ENCODE measurements around the gene RAPGEF5. TPM values are rescaled to one million over a fixed set of nuclear protein-coding genes. Genes with fewer than 3 reads are reported as not detected.

Gene RAPGEF5
- total RNA-seq, 3 donors from 2014 or later: 18.7 to 78.0 (median 41.9) TPM

DNA sequence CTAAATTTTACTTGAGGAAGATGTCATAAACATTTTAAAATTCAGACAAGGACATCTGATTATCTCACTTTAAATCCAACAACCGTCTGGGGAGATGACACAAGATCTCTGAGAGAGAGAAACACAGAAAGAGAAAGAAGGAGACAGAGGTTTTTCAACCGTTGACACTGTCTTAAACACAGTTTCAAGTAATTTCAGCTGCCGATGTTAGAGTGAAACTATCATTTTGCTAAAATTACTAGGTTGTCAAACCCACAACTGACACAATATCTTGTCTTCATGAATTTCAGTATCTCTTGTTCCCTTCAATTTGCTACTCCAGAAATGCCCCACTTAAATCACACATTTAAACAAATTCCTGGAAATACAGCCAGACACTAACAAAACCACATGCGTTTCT is 174.8 kb downstream of the RAPGEF5 start:
- Histone ChIP-seq H3K27ac (no peak overlapping the region), H3K4me1 (no peaks in the 10 kb centered on the region), H3K9me3 (no peaks in the 10 kb centered on the region), H3K36me3 (no peaks in the 10 kb centered on the region), H3K27me3 (no peaks in the 10 kb centered on the region), H3K4me3 (no peak overlapping the region)
- intact Hi-C loops (cut with DNase I; ENCODE audit: low total_unique reads): no loop called here
- DNase-seq (ENCODE audit: low spot score in 2 of 2): no peak
- TF ChIP-seq POLR2AphosphoS5 (IDR thresholded peaks at IDR 0.05) (no peak), POLR2A (IDR thresholded peaks at IDR 0.05) (no peak)
- TF ChIP-seq, protein P1, sequence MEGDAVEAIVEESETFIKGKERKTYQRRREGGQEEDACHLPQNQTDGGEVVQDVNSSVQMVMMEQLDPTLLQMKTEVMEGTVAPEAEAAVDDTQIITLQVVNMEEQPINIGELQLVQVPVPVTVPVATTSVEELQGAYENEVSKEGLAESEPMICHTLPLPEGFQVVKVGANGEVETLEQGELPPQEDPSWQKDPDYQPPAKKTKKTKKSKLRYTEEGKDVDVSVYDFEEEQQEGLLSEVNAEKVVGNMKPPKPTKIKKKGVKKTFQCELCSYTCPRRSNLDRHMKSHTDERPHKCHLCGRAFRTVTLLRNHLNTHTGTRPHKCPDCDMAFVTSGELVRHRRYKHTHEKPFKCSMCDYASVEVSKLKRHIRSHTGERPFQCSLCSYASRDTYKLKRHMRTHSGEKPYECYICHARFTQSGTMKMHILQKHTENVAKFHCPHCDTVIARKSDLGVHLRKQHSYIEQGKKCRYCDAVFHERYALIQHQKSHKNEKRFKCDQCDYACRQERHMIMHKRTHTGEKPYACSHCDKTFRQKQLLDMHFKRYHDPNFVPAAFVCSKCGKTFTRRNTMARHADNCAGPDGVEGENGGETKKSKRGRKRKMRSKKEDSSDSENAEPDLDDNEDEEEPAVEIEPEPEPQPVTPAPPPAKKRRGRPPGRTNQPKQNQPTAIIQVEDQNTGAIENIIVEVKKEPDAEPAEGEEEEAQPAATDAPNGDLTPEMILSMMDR (IDR thresholded peaks at IDR 0.05): no peak

DNA sequence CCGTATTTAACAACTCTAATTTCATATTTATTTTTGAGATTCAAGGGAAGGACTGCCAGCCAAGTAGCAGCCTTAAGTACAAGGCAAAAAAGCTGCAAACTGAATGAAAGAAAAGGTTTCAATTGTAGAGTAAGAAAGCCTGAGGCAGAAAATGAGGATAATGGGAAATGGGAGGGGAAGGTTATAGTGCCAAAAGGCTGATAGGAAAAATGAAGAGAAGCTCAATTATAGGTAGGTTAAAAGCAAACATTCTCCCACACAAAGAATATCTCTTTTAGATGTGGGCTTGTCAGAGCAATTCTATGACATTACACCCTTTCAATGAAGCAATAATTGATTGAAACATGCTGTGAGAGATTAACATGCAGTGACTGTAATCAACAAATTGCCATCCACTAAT is 175.3 kb downstream of the RAPGEF5 start:
- TF ChIP-seq, protein P1 (IDR thresholded peaks at IDR 0.05): no peak
- TF ChIP-seq POLR2AphosphoS5 (IDR thresholded peaks at IDR 0.05): no peak
- no peak for TF ChIP-seq POLR2A (IDR thresholded peaks at IDR 0.05)
- H3K27ac ChIP-seq: no peak overlapping the region

DNA sequence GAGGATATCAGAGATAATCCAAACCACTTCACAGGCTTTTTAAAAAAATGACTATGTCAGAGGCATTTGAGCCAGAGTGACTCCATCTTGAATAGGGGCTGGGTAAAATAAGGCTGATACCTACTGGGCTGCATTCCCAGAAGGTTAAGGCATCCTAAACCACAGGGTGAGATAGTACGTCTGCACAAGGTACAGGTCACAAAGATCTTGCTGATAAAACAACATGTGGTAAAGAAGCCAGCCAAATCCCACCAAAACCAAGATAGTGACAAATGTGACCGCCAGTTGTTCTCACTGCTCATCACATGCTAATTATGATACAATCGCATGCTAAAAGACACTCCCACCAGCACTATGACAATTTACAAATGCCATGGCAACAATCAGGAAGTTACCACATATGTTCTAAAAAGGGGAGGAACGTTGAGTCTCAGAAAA is 177.5 kb downstream of the RAPGEF5 start:
- no peak for TF ChIP-seq POLR2AphosphoS5 (IDR thresholded peaks at IDR 0.05)
- TF ChIP-seq, protein P1 (IDR thresholded peaks at IDR 0.05): no peak
- TF ChIP-seq POLR2A (IDR thresholded peaks at IDR 0.05): no peak
- Histone ChIP-seq H3K4me3 (no peak overlapping the region), H3K27me3 (no peaks in the 10 kb centered on the region), H3K27ac (no peak overlapping the region), H3K9me3 (no peaks in the 10 kb centered on the region), H3K36me3 (no peaks in the 10 kb centered on the region), H3K4me1 (no peaks in the 10 kb centered on the region)
- intact Hi-C loops (cut with DNase I; ENCODE audit: low total_unique reads): loop anchor here (10.0 kb wide), 1 partner anchor 1865 kb away; no protein-coding TSS in a partner anchor
- DNase-seq (ENCODE audit: low spot score in 2 of 2): no peak

More for the DNA sequence above, 175.3 kb downstream of the RAPGEF5 start:
- H3K27me3 ChIP-seq: no peaks in the 10 kb centered on the region
- intact Hi-C loops (cut with DNase I; ENCODE audit: low total_unique reads): no loop called here
- DNase-seq (ENCODE audit: low spot score in 2 of 2): no peak
- no peaks in the 10 kb centered on the region for H3K9me3 ChIP-seq
- H3K4me1 ChIP-seq: no peaks in the 10 kb centered on the region
- H3K4me3 ChIP-seq: no peak overlapping the region
- no peaks in the 10 kb centered on the region for H3K36me3 ChIP-seq

DNA sequence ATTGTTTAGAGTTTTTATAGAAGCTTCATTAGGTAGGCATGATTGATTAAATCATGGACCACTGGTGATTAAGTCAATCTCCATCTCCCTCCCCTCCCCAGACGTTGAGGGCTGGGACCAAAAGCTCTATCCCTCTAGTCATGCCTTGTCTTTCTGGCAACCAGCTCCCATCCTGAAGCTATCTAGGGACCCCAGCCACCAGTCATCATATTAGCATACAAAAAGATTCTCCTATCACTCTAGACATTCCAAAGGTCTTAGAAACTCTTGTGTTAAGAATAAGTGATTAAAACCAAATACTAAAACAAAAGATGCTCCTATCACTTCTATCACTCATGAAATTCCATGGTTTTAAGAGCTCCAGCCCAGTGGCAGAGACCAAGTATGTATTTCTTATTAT is 178.2 kb downstream of the RAPGEF5 start:
- no peaks in the 10 kb centered on the region for H3K27me3 ChIP-seq
- H3K27ac ChIP-seq: no peak overlapping the region
- DNase-seq (ENCODE audit: low spot score in 2 of 2): no peak
- intact Hi-C loops (cut with DNase I; ENCODE audit: low total_unique reads): loop anchor here (10.0 kb wide), 1 partner anchor 1864 kb away; no protein-coding TSS in a partner anchor
- H3K9me3 ChIP-seq: no peaks in the 10 kb centered on the region
- TF ChIP-seq POLR2A (IDR thresholded peaks at IDR 0.05) (no peak), POLR2AphosphoS5 (IDR thresholded peaks at IDR 0.05) (no peak)
- TF ChIP-seq, protein P1 (IDR thresholded peaks at IDR 0.05): no peak
- no peaks in the 10 kb centered on the region for H3K4me1 ChIP-seq
- H3K4me3 ChIP-seq: no peak overlapping the region
- H3K36me3 ChIP-seq: no peaks in the 10 kb centered on the region

DNA sequence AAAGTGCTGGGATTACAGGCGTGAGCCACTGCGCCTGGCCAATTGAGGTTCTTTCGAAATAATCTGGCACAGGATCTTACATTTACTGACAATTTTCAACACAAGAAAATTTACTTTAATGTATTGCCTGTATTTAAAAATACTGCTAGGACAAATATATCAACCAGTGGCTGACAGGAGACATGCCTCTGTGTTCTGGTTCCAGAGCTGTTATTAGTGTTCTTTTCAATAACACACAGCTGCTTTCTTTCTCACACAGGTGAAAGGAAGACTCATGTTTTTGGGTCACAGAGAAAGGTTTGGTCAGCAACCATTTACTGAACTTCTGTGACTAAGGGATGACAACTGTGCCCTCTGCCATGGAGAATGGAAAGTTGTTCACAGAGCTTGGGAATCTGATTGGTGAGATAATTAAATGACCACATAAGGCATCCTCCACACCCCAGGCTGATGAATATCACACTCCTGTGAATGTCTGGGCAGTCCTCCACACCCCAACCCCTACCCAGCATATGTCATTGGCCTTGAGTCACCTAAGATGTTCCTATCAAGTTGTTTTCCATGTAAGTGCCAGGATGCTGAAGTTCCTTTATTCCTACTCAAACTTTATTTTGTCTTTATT is 180.1 kb downstream of the RAPGEF5 start:
- no peaks in the 10 kb centered on the region for H3K27me3 ChIP-seq
- H3K4me3 ChIP-seq: no peak overlapping the region
- no peaks in the 10 kb centered on the region for H3K9me3 ChIP-seq
- H3K36me3 ChIP-seq: no peaks in the 10 kb centered on the region
- H3K4me1 ChIP-seq: no peaks in the 10 kb centered on the region
- DNase-seq (ENCODE audit: low spot score in 2 of 2): no peak
- TF ChIP-seq, protein P1 (IDR thresholded peaks at IDR 0.05): no peak
- no peak overlapping the region for H3K27ac ChIP-seq
- intact Hi-C loops (cut with DNase I; ENCODE audit: low total_unique reads): loop anchor here (10.0 kb wide), 1 partner anchor 1862 kb away; no protein-coding TSS in a partner anchor
